Mesodermal cell (in vitro differentiated cells): ENCODE measurements around the gene HOXC5.

ENCODE experiments used
- H3K27ac ChIP-seq: 2 replicates; pipeline ENCODE4 v1.7.0; 2013; ENCODE audit warnings: mild to moderate bottlenecking, low read depth, low read length, moderate library complexity; ENCODE audit not compliant: severe bottlenecking
- H3K36me3 ChIP-seq: 2 replicates; pipeline ENCODE4 v1.7.1; 2013; ENCODE audit warnings: mild to moderate bottlenecking, low read length, moderate library complexity; ENCODE audit not compliant: control insufficient read depth, insufficient read depth
- H3K4me1 ChIP-seq: one replicate; pipeline ENCODE4 v1.7.1; 2013; ENCODE audit warnings: mild to moderate bottlenecking, low read length; ENCODE audit not compliant: insufficient read depth, control insufficient read depth, poor library complexity, severe bottlenecking
- H3K4me3 ChIP-seq: 2 replicates; pipeline ENCODE4 v1.7.0; 2013; ENCODE audit warnings: low read length, control low read depth, mild to moderate bottlenecking; ENCODE audit not compliant: insufficient read depth, poor library complexity, severe bottlenecking; ENCODE audit errors: extremely low read depth
- H3K9me3 ChIP-seq: 2 replicates; pipeline ENCODE4 v1.7.1; 2013; ENCODE audit warnings: mild to moderate bottlenecking, low read length, moderate library complexity; ENCODE audit not compliant: control insufficient read depth
- WGBS, 2 experiments: methylation state at CpG; one replicate each; pipeline ENCODE4 v1.1.5; 2013; ENCODE audit warnings: missing lambda C conversion rate in 2 of 2; ENCODE audit not compliant: insufficient coverage in 2 of 2; 5-methylcytosine and 5-hydroxymethylcytosine counted together

HOXC5 gene

DNA sequence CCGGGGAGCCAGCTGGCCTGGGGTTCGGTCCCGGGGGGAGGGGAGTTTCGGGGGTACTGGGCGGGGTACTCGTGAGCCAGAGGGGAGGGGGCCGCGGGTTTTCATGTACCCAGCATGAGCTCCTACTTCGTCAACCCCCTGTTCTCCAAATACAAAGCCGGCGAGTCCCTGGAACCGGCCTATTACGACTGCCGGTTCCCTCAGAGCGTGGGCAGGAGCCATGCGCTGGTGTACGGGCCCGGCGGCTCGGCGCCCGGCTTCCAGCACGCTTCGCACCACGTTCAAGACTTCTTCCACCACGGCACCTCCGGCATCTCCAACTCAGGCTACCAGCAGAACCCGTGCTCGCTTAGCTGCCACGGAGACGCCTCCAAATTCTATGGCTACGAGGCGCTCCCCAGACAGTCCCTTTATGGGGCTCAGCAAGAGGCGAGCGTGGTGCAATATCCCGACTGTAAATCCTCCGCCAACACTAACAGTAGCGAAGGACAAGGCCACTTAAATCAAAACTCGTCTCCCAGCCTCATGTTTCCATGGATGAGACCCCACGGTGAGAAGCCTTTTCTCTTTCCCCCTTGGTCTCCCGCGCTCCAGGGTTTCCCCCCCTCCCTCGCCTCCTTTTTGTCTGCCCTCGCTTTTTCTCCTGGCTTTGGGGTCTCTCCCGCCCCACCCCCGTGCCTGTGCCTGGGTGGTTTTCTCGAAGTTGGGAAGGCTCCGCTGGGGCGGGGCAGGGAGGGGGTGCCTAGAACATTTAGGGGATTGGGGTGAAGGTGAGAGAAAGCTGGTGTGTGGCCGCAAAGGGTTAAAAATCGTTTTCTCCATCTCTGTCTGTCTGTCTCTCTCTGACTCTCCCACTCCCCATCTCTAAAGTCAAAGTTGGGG, 23.4 kb upstream of the HOXC5 start:
- peak overlapping the region; percentile 30 for H3K4me3 ChIP-seq
- no peaks in the 10 kb centered on the region for H3K36me3 ChIP-seq
- 2% methylated on average over 22 to 32 of the region's 51 CpGs for WGBS, 2 experiments
- H3K9me3 ChIP-seq, result no peaks in the 10 kb centered on the region
- H3K27ac ChIP-seq, result peak overlapping the region; percentile 49
- peaks cover 9% of the 10 kb centered on the region for H3K4me1 ChIP-seq

DNA sequence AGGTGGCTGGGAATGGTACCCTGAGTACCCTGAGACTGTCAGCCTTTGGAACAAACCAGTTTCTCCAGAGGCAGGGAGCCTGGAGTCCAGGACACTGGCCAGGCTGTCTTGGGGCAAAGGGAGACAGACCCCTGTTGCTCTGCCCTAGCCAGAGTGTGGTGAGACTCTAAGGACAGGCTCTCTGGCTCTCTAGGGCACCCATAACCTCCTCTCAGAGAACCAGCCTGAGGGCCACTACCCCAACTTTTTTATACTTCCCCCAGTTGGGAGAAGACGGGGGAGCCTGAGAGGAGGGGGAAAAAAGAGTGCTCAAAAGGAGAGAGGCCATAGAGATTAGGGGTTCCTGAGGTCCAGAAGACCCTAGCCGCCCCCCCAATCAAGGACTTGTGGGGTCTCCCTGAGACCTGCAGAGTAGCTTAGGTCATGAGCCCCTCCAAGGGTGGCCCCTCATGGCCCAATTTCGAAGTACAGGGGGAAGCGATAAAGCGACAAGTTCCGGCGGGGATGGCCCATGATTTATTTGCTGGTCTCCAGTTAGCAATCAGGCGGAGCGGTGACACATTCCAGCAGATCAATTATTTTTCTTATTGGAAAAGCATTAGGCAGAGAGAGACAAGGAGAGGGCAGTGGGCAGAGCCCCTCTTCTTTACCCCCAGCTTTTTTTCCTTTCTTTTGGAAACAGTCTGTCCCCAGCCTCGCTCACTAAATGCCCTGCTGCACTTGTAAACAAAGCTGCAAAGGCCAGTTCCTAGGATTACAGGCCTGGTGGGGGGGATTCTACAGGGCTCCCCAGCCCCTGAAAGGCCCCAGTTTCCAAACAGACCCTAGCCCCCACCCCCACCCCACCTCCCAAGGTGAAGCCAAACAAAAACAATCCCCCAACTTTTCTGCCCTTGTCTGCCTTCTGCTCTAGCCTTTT, 22.5 kb upstream of the HOXC5 start:
- Histone ChIP-seq H3K4me3 (peak overlapping the region; percentile 30), H3K27ac (peak overlapping the region; percentile 23), H3K36me3 (no peaks in the 10 kb centered on the region), H3K9me3 (no peaks in the 10 kb centered on the region), H3K4me1 (peaks cover 9% of the 10 kb centered on the region)
- WGBS, 2 experiments, result 14 to 15% methylated on average over 6 to 7 of the region's 10 CpGs

DNA sequence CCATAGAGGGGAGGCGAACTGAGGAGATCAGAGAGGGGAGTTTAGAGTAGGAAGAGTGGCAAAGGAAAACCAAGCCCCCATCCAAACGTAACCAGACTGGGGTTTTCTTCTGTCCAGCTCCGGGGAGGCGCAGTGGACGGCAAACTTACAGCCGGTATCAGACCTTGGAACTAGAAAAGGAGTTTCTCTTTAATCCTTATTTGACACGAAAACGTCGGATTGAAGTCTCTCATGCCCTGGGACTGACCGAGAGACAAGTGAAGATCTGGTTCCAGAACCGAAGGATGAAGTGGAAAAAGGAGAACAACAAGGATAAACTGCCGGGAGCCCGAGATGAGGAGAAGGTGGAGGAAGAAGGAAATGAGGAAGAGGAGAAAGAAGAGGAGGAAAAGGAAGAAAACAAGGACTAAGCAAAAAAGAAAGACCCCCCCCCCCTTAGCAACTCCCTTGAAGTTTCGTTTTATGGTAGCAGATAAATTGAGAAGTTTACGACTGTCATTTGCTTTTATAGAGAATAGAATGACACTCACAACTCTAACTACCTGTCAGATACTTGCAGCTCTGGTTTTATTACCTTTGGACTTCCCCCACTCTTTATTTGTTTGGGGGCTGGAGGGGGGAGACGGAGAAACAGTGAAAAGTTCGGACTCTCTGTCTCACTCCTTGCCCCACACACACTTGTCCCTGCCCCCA, 21.7 kb upstream of the HOXC5 start:
- Histone ChIP-seq H3K4me3 (no peak overlapping the region), H3K36me3 (no peaks in the 10 kb centered on the region), H3K4me1 (peaks cover 9% of the 10 kb centered on the region), H3K27ac (no peak overlapping the region), H3K9me3 (no peaks in the 10 kb centered on the region)
- WGBS, 2 experiments, result 7 to 11% methylated on average over 8 to 12 of the region's 17 CpGs

DNA sequence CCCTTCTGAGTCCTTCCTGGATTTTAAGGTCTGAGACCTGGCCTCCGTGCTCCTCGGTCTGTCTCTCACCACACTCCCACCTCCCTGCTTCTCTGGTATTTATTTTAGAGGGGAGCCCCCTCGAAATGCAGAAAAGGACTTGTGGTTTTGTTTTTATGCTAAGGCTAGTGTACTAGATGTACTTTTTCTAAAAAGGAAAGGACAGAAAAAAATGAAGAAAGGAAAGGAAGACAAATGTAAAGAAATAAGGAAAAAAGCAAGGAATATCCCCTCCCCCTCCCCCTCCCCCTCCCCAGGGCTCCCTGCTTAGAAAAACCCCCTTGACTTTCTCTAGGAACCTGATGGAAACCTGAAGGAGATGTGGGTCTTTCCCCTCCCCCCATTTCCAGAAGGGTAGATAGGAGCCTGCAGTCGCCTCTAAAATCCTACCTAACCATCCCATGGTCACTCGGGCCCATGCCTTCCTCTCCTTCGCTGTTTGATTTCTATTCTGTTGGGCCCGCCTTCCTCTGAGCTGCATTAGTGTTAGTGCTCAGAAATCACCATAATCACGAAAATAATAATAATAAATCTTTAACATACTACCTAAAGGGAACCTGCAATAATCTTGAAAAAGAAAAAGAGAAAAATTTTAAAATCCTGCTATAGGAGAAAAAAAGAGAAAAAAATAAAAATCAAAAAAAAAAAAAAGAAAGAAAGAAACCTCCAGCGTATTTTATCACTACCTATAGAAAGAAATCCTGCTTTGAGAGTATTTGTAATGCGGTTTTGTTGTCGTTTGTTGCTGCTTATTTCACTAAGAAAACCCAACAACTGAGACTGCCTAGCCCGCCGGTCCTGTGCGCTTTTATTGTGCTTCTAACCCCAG, 21.0 kb upstream of the HOXC5 start:
- Histone ChIP-seq H3K36me3 (no peaks in the 10 kb centered on the region), H3K4me3 (no peak overlapping the region), H3K27ac (no peak overlapping the region), H3K4me1 (peaks cover 9% of the 10 kb centered on the region), H3K9me3 (no peaks in the 10 kb centered on the region)
- WGBS, 2 experiments, result no CpG with 5 or more reads among the region's 14 CpGs

DNA sequence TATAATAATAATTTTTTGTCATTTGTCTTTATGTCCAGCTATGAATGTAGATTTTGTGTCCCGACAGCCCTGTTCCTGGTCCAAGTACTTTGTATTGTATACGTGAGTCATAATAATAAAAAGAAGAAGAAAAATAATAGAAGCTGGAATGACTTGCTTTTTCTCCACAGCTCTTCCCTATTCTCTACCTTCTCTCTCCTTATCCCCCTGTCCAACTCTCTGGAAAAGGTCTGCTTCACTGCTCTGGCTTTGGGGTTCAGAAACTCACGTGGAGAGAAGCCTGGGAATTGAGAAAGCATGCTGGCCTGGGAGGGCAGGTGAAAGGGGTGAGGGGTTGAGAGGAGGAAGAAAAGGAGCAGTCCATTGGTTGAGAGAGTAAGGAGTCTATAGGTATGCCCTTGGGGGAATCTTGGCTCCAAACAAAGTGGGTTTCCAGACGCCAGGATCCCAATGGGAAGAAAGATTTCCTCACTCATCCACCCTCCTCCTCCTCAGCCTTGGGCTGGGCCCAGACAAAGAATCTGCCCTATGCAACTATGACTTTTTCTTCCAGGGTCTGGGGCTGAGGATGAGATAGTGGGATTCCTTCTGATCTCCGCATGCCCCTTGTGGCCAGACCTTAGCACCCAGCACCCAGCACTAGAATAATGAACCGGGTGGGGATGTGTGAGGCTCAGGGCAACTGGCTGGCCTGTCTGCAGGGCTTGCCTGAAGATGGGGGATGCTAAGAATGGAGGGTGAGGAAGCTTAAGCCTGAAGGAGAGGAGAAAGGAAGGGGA, 20.0 kb upstream of the HOXC5 start:
- Histone ChIP-seq H3K4me3 (no peak overlapping the region), H3K4me1 (peaks cover 9% of the 10 kb centered on the region), H3K36me3 (no peaks in the 10 kb centered on the region), H3K27ac (peak overlapping the region; percentile 64), H3K9me3 (no peaks in the 10 kb centered on the region)
- 0% methylated on average over 2 of the region's 6 CpGs for WGBS, 2 experiments

DNA sequence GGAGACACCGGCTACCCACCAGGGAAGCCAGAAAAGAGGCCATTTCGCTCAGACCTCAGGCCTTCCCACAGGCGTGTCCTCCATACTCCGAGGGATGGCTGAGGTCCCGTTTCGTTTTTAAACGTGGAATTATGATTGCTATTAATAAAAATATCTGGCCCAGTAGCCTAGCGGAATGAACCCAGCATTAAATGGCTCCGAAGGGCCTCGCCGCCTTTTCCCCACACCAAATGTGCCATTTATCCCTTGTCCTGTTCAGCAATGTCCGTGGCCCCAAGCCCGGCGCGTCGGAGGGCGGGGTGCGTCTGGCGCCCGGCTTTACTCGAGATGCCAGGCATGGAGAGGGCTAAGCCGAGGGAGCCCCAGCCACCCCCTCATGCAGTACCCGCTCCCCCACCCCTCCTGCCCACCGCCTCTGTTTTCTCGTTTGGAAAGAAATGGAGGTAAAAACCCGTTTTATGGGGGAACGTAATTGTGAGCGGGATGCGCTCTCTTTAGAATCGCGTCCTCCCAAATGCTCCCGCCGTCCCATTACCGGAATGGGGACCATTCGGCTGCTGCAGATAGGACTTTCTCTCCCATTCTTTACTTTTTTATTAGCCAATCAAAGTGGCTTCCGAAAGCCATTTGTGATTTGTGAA, 18.4 kb upstream of the HOXC5 start:
- no peaks in the 10 kb centered on the region for H3K36me3 ChIP-seq
- peaks cover 15% of the 10 kb centered on the region for H3K4me1 ChIP-seq
- no peaks in the 10 kb centered on the region for H3K9me3 ChIP-seq
- peak overlapping the region; percentile 59 for H3K27ac ChIP-seq
- 5 to 6% methylated on average over 13 to 28 of the region's 36 CpGs for WGBS, 2 experiments
- no peak overlapping the region for H3K4me3 ChIP-seq

DNA sequence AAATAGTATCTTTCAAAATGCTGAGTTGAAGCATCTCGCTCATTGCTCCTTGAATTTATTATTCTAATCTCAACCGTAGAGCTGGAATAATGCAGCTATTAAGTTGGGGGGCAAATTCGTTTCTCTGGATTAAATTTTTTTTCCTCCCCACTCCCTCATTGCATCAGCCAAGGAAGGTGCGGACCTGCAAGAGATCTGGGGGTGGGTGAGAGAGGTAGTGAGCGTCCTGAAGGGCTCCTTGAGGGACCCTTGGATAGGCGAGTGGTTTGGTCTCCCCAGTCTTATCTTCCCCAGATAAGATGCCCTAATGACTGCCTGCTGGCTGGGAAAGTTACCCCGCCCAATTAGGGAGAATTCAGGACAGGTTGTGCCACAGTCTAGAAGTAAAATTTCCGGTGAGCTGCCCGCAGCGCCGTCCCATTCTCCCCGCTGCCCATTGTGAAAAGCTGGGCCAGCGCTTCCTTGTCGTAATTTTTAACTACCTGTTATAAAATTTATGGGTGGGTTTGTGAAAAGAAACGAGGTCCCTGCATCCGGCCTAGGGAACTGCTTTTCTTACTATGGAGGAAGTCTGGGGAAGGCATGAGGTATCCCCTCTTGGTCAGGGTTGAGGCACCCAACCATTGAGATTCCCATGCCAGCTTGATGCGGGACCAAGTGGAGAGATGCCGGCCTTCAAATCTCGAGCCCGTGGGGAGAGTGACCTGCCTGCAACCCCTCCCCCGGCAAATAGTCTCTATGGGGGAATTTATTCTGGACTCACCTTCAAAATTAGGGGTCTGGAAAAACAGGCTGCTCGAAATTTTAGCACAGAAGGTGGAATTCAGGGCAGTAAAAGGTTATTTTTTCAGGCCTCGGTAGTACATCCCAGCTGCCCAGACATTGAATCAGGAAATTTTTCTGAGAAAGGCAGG, 17.6 kb upstream of the HOXC5 start:
- Histone ChIP-seq H3K36me3 (no peaks in the 10 kb centered on the region), H3K4me1 (peaks cover 15% of the 10 kb centered on the region), H3K4me3 (no peak overlapping the region), H3K27ac (no peak overlapping the region), H3K9me3 (no peaks in the 10 kb centered on the region)
- 10 to 22% methylated on average over 6 to 20 of the region's 23 CpGs for WGBS, 2 experiments

DNA sequence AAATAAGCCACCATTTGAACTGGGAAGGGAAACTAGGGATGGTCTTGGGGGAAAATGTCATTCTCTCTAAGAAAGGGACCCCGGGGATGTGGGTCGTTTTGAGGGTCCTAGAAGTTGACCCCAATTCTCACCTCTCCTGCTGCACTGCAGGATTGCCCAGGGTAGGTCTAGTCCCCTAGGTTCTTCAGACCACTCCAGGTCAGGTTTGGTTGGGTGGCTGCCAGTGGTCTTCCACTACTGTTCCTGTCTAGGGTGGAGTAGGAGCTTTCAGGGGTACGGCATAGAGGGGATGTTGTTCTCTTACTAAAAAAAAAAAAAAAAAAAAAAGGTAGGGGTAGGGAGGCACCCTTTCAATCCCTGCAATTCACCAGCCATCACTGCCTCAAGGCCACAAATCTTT, 16.8 kb upstream of the HOXC5 start:
- H3K36me3 ChIP-seq, result no peaks in the 10 kb centered on the region
- no peaks in the 10 kb centered on the region for H3K9me3 ChIP-seq
- H3K27ac ChIP-seq, result no peak overlapping the region
- no peak overlapping the region for H3K4me3 ChIP-seq
- peaks cover 18% of the 10 kb centered on the region for H3K4me1 ChIP-seq
- WGBS, 2 experiments, result 0% methylated on average over 1 of the region's 3 CpGs; no CpG with 5 or more reads in 1 of the 2 experiments
